Inferior parietal cortex (tissue), 1 donor: Measurements from ENCODE around the gene ZBTB7B.
"Not testable (repeated sequence)": the region's sequence is repeated elsewhere in the genome, so short reads cannot be mapped to it uniquely, and the experiment has no call there.

Experiments
- DNase-seq: peaks from one replicate; pipeline ENCODE4 v3.0.0-alpha.2; 2016; ENCODE audit errors: extremely low spot score

The ZBTB7B gene

DNA sequence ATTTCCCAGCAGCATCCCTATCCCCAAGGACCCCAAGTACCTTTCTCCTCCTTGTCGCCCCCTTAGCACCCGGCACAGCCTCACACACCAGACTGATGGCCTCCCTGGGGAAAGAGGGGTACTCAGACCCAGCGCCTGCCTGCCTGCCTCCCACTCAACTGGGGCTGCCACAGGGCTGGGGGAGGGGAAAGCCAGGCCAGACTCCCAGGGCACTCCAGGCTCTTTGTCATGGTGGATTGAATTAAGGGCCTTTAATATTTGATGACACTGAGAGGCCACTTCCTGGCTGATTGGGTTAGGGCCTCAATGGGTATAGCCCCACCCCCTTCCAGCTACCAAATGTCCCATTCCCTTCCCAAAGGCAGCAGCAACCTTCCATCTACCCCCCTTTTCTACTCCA, 33.9 kb upstream of the ZBTB7B start:
- DNase-seq: no peak

DNA sequence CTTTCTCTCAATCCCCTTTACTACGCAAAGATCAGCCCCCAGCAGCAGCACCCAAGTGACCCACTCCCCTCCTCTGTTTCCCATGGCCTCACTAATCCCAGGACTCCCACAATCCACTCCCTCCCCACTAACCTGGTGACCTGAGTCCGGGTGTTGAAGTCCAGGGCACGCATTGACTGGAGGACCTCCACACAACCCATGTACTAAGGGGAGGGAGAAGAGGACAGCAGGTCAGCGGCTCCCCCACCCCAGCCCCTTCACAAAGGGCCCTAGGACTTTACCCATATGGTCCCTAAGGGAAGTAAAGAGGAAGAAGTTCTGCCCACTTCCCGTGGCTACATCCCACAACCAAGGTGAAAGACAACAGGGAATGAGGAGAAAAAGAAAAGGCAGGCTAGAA, 33.4 kb upstream of the ZBTB7B start:
- DNase-seq: no peak

DNA sequence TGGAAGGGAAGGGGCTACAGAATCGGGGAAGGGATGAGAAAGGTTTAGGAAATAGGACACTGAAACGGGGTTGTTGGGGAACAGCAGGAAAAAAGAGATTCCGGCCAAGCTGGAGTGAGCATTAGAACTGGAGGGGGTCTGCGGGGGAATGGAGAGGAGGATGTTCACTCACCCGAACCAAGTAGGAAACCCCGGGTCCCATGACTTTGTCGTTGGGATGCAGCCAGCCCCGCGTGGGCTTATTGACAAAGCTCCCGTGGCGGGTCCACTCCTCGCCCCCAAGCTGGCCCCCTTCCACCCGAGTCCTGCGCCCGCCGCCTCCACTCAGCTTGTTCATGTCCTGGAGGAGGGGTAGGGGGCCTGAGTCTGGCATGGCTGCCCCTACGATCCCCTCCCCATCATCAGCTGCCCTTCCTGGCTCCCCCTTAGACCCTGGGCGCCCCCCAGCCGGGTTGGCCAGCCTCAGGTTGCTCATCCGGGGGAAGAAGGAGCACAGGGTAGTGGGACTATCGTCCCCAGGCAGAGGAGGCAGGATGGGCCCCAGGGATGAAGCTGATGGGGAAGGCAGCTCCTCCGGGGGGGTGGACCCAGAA, 32.6 kb upstream of the ZBTB7B start:
- no peak for DNase-seq

DNA sequence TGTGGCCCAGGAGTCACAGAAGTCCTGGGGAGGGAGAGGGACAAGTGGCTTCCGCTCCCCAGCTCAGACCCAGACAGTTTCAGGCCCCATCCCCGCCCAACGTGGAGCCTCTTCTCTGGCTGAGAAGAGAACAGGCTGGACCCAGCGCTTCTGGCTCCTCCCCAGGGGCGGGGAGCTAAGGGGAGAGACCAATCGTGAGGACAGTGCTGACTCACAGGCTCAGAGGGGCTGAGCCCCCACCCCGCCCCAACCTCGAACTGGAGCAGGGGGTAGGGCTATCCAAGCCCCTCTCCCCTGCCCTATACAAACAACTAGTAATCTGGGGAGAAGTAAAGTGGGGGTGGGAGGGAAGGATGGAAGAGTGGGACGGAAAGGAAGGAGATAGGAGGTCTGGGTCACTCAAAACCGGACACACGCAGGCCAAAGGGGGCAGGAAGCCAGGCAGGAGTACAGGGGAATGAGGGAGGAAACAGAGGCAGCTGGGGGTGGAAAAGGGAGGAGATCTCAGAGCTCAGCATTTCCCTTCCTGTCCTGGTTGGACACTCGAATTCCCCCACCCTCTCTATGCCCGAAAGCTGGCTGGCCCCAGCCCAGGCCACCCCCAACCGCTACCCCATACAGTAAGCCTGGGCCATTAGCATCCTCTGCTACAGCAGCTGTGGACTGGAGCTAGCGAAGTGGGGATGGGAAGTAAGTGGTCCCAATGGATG, 31.8 kb upstream of the ZBTB7B start, which contains the start of gene SHC1:
SHC1 (minus strand) TSS at position 117 of the 710 bp plus-strand sequence. CDS start 221 bp downstream, outside the sequence.
- peak; percentile 84 for DNase-seq

DNA sequence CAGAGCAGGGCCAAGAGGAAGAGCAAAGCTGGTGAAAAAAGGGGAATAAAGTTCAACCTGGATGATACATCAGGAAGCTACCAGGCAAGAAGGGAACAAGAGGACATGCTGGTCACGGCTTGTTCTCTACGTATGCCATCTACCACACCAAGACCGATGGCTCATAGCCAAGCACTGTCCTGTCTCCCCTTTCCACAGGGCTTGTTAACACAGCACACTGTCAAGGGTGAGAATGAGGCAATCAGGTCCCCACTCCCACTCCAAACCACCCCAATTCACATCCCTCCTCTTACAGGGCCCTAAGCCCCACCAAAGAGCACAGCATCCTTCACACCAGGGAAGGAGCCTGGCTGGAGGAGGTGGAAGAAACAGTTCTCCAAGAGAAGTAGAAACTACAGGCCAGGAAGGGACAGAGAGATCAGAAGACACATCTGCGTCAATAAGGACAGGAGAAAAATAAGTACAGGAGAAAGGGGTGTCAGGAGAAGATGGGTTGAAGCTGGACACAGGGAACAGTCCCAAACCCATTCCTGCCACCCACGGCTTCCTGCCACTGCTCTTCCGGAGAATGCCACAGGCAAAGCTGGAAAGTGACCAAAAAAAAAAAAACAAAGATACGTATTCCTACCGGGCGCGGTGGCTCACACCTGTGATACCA, 31.1 kb upstream of the ZBTB7B start:
- no peak for DNase-seq

DNA sequence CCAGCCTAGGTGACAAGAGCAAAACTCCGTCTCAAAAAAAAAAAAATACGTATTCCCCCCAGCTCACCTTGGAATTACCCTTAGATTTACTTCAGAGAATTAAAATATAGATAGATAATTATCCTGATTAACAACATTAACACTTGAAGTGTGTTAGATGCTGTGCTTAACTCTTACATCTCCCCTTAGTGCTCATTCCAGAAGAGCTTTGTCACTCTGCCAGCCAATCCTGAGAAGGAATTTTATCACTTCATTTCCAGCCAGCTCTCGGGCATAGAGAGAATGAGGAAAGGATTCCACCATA, 30.4 kb upstream of the ZBTB7B start:
- no peak for DNase-seq

DNA sequence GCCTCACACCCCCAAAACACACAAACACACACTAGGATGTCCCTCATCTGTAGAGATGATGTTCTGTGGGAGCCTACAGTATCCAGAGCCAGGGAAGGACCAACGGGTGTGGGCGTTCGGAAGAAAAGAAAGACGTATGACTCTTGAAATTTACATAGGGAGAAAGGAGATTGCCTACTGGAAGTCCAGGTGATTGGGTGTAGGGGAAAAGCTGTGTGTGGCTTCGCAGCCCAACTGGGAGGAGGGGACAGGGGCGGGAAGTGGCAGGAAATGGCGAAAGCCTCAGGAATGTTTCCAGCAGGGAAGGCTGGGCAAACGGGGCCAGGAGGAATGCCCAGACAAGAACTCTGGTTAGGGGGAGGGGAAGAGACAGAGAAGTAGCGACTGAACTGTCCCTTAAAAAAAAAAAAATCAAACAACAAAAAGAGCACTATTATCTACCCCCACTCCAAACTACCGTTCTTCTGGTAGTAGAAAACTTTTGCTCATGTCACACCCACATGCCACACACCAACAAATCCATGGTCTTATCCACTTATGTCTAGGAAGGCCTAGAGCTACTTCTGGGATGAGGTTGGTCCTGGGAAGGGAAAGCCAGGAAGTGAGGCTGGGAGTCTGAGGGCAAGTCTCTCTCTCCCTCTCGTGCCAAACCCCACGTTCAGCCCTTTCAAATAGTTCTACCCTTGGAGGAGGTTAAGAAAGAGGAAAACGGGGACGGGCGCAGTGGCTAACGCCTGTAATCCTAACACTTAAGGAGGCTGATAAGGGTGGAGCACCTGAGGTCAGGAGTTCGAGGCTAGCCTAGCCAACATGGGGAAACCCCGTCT, 29.9 kb upstream of the ZBTB7B start:
- DNase-seq: no peak

DNA sequence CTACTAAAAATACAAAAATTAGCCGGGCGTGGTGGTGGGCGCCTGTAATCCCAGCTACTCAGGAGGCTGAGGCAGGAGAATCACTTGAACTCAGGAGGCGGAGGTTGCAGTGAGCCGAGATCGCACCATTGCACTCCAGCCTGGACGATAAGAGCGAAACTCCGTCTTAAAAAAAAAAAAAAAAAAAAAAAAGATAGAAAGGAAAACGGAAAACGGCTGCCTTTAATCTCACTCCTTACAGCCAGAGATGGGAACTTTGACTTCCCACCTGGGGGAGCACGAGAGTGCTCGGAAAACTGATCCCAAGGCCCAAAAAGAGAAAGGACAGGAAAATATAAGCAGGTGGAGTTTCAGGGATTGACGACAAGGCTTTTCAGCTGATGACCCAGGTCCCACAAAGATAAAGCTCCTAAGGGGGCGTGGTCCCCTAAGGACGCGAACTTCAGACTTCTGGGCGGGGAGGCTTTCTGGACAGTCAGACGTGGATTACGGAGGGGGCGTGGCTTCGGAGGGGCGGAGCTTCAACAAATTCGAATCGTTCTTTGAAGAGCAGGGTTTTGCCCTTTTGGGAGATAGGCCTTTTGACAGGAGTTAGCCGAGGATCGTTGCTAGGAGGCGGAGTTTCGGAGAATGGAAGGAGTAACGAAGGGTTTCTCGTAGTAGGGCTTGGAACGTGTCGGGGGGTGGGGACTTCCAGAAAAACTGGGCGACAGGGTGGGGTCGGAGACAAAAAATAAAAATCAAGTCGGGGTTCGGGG, 29.1 kb upstream of the ZBTB7B start:
- peak; percentile 85 for DNase-seq

DNA sequence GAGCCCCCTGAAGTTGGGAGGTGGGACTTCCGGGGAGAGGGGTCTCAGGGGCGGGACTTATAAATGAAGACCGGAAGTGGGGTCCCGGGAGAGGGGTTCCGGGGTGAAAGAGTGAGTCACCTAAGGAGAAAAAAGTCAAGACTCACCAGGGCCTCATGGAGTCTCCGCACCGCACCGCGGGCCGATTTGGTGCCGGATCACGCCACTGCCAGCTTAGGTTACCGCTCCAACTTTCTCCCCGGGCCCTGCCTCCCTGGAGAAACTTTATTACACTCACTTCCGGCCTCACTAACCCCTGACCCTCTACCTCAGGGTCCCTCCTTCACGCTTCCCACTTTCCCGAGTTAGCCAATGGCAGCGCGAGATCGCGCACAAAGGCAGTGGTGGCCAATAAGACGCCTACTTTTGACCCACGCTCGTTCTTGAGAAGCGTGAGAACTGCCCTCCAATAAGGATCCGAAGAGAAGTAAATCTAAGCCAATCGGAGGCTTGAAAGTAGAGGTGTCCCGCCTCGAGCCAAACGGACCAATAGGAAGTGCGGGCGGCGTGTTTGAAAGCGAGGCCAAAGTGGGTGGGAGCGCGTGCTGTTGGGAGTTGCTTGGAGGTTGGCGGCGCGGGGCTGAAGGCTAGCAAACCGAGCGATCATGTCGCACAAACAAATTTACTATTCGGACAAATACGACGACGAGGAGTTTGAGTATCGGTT, 28.3 kb upstream of the ZBTB7B start, which contains the start of gene CKS1B:
CKS1B (plus strand) TSS at position 580 of the 706 bp plus-strand sequence; CDS start at position 645, 65 bp downstream.
- DNase-seq: peak; percentile 100

DNA sequence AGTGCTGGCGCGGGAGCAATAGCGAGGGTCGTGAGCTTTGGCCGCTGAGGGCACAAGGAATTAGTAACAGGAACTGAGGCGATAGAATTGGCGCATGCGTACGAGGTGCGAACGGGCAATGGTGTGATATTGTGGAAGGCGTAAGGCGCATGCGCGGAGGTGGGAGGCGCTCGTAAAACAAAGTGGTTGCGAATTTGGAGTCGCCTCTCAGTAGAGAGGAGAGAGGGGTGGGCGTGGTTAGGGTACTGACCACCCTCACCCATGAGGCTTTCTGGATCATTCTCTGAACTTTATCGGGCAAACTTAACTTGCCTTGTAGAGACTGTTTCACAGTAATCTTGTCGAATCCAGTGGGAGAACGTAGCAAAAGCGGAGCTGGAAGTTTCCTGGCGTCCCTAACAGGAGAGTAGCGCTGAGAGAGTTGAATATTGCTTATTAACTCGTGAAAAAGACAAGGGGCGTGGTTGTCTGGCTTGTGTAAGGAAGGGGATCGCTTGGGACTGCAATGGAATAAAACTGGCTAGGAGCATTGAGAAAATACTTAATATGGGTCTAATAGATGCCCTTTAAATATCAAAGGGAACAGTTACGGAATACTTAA, 27.7 kb upstream of the ZBTB7B start:
- peak; percentile 97 for DNase-seq

DNA sequence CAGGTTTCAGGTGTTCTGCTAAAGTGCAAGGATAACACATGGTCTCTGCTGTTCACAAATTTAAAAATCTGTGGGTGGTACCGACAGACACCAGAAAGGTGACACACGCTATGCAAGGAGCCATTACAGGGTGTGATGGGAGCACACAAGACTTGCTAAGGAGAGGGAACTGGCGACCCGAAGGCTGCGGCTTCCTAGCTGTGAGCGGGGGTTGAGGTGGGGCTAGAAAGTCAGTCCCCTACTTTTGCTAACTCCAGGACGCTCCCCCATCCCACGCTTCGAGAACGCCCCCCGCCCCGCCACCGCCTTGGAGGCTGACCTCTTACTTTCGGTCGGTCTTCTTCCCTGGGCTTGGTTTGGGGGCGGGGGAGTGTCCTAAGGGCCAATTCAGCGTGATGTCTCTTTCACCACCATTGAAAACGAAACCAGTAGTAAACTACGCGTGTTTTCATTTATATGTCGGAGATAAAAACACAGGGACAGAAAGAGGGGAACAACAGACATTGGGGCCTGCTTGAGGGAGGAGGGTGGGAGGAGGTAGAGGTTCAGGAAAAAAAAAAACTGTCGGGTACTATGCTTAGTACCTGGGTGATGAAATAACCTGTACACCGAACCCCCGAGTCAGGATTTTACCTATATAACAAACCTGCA, 27.1 kb upstream of the ZBTB7B start:
- DNase-seq: no peak

DNA sequence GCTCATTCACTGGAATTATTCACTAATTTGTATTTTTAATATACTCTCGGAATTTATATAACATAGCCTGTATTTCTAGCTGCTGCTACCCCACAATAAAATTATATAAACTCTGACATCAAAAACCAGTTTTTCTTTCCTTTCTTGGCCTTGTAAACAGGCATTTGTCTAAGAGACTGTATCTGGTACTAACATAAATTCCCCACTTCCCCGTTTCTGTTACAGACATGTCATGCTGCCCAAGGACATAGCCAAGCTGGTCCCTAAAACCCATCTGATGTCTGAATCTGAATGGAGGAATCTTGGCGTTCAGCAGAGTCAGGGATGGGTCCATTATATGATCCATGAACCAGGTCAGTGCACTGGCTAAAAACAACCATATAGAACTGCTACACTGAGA, 24.8 kb upstream of the ZBTB7B start:
- not testable (repeated sequence) for DNase-seq

DNA sequence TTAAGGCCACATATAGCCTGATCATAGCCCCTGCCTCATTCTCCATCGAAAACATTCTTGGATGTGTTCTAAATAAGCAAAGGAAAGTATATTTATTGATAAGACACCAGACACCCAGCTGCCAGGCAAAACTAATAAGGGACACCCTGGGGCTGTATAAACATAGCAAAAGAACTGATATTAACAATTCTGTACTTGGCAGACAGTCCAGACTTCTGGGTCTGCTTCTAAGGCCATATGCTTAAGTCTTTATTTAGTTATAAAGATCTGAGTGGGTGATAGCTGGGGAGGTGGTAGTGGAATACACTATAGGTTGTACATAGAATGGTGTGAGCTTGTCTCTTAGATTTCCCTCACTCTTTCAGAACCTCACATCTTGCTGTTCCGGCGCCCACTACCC, 24.2 kb upstream of the ZBTB7B start:
- DNase-seq: no peak

DNA sequence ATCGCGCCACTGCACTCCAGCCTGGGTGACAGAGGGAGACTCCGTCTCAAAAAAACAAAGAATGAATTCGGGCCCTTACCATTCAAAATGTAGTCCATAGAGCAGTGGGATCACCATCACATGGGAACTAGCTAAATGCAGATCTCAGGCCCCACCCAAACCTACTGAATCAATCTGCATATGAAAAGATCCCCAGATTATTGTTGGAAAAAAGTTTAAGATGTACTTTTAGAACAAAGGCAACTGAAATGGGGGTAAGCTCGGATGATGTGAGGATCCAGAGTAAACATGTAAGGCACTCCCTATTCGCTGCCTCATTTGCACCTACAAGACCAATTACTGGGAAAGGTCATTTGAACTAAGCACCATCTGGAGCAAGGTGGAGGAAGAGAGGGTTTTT, 20.3 kb upstream of the ZBTB7B start:
- no peak for DNase-seq

DNA sequence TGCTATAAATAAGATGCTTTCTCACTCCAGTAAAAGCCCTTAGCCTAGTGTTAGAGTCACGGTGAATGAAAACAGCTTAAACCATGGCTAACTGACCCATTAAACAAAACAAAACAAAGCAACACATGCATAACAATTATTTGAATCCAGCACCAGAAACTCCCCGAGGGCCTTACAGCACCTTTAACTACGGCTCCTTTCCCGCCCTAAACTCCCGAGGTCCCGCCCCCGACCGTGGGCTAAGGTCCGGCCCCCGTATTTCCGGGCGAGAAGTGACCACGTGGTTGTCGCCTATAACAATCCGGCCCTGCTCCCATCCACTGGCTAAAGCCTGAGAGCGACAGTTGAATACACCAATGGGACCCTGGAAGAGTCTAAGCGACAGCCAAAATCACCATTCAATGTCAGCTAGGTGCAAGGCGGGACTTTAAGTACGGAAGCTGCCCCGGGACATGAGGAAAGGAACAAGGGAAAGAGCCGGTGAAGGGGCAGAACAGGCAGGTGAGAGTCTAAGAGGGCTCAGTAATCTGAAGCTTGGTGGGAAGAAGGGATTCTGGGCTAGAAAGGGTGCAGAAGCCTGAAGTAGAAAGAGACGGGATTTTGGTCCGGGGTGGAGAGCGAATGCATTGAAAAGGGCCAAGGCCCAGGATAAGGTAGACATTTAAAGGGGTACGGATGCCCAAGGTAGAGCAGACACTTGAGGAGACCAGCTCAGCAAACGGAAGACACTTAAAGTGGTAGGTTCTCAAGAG, 19.5 kb upstream of the ZBTB7B start, which contains the start of gene FLAD1:
FLAD1 (plus strand) TSS at position 448 of the 752 bp plus-strand sequence. CDS start 351 bp downstream, outside the sequence.
- peak; percentile 100 for DNase-seq

DNA sequence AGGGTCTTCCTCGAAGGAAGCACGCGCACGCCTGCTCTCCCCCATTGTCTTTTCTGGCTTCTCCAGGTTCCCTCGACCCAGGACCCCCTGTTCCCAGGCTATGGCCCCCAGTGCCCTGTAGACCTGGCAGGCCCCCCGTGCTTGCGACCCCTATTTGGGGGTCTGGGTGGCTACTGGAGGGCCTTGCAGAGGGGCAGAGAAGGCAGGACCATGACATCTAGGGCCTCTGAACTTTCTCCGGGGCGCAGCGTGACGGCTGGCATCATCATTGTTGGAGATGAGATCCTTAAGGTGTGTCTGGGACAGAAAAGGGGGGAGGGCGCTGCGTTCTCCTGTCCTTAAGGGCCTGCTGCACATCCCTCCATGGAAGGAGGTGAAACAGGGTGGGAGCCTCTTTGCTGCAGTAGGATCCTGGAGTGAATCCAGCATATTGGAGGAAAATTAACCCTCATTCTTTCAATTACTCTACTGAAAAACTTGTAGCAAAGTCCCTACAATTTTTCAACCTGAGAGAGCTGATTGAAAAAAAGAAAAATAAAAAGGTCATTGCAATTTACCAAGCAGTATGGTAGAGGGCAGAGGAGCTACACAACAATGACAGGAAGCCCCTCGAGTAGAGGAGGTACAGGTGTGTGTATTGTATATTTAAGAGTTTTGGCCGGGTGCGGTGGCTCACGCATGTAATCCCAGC, 18.7 kb upstream of the ZBTB7B start:
- DNase-seq: no peak

DNA sequence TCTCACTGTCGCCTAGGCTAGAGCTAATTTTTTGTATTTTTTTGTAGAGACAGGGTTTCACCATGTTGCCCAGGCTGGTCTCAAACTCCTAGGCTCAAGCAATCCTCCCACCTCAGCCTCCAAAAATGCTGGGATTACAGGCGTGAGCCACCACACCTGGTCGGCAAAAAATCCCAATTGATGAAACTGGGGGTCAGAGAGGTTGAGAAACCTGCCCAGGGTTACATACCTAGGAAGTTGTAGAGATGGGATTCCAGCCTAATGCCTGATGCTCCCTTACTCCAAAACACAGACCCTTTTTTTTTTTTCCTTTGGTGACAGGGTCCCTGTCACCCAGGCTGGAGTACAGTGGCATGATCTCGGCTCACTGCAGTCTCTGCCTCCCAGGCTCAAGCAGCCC, 15.9 kb upstream of the ZBTB7B start:
- not testable (repeated sequence) for DNase-seq

DNA sequence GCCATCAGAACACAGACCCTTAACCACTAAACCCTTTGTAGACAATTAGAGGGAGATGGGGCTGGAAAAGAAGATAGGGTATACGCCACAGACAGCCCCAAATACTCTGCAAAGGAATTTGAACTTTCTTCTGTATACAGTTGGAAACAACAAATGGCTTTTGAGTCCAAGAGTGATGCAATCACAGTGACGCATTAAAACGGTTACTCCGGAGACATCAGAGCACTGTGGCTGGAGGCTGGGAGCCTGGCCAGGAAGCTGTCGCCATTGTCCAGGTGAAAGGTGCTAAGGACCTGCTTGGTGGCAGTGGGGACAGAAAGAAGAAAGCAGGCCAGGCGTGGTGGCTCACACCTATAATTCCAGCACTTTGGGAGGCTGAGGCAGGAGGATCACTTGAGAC, 15.3 kb upstream of the ZBTB7B start:
- DNase-seq: no peak
